Measurements from ENCODE around the gene UNC13D.

DNA sequence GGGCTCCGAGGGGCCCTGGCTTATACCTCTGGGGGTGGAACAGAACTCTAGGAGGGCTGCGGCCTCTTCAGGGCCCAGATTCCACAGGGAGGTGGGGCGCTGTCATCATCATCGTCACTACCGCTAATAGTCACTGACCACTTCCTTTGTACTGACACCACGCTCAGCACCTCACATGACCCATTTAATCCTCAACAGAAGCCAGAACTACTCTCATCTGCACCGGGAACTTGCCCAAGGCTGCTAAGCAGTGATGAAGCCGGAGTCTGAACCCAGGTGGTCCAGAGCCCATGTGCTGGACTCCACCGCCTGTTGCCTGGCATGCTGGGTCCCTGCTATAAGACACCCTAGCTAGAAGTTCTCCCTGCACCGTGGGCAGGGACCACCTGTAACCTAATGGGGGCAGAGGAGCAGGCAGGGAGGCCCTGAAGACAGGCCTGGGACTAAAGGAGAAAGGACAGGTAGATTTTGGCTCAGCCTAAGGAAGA lies 12.0 kb downstream of the UNC13D start:
- TF ChIP-seq POLR2A (IDR thresholded peaks at IDR 0.05; ENCODE audit: low read depth), result no peak
- TF ChIP-seq CTCF (IDR thresholded peaks at IDR 0.05), result no peak
- peak; percentile 23 to 39 for TF ChIP-seq POLR2AphosphoS5 (IDR thresholded peaks at IDR 0.05)

All from esophagus muscularis mucosa (tissue), 3 donors.